ENCODE measurements around the gene ZNF543. TPM values are rescaled to one million over a fixed set of nuclear protein-coding genes. Genes with fewer than 3 reads are reported as not detected.

ZNF543 gene
- total and polyA plus RNA-seq, 2 of the 13 experiments (the other 11 are each of a cell fraction or from before 2014, with no cell fraction given) = 2.1 to 8.9 TPM

DNA sequence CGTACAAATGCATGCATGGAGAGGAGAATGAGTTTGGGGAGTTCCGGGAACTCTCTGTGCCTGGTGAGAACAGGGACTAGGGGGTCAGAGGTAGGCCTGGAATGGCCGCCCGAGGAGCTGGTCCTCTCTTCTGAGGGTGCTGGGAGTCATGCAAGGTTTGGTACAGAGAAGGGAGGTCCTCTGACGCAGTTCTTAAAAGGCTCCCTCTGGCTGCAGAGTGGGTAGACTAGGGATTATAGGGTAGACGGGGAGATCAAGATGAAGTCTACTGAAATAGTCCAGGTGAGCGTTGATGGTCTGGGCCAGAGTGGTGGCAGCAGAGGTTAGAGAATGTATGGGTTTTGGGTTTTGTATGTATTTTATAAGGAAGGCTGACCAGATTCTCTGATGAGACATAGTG lies 31.6 kb downstream of the ZNF543 start:
- Histone ChIP-seq H4K20me1 (ENCODE audit: insufficient read depth, low read length) (no peaks in the 10 kb centered on the region), H3K79me2 (ENCODE audit: insufficient read depth, low read length) (peaks cover 27% of the 10 kb centered on the region), H2AFZ (ENCODE audit: low read length) (no peak overlapping the region), H3K27me3 (ENCODE audit: control insufficient read depth in 1 of 2, insufficient read depth in 2 of 2, low read length in 2 of 2) (no peaks in the 10 kb centered on the region; a peak in 1 of 5 replicates), H3K4me1 (ENCODE audit: insufficient read depth, low read length) (peaks cover 29% of the 10 kb centered on the region), H3K27ac (ENCODE audit: extremely low read length, insufficient read depth, low read length) (no peak overlapping the region), H3K4me2 (ENCODE audit: low read depth, low read length) (peak overlapping the region; percentile 91), H3K36me3 (replicated peaks in 1 of 2; ENCODE audit: control insufficient read depth in 1 of 2, insufficient read depth in 2 of 2, low read length in 2 of 2) (peaks cover 5 to 39% of the 10 kb centered on the region in 2 experiments), H3K4me3 (replicated peaks in 1 of 3; ENCODE audit: insufficient read depth in 1 of 3, low read depth in 2 of 3, low read length in 3 of 3) (peak overlapping the region; percentile 79 to 100 (median 98)), H3K9ac (ENCODE audit: insufficient read depth, low read depth, low read length) (peak overlapping the region; percentile 94), H3K9me3 (ENCODE audit: low read length) (no peaks in the 10 kb centered on the region)
- FAIRE-seq (no peak), DNase-seq (ENCODE audit: low spot score) (no peak), ATAC-seq (peak; percentile 25)
- ChIA-PET CTCF (ENCODE audit: low intra/inter-chr PET ratio, low total read pairs) (no interaction called here), POLR2A (interaction anchor here (1.4 kb wide), 1 partner anchor 11 kb away, joined by 11 read pairs; the partner anchor contains the start of genes TRAPPC2B and ZNF547)
- TF ChIP-seq JARID2 (CRISPR knock-in tag; IDR thresholded peaks at IDR 0.05; ENCODE audit: insufficient replicate concordance) = no peak
- TF ChIP-seq HNF4A (CRISPR knock-in tag; IDR thresholded peaks at IDR 0.05) = no peak
- 0 out of 2 replicates have a peak, but pooled peaks have one; percentile 16 for TF ChIP-seq ZNF546 (CRISPR knock-in tag; conservative IDR thresholded peaks at IDR 0.05)
- no peak for TF ChIP-seq CBX2 (IDR thresholded peaks at IDR 0.05; ENCODE audit: low read depth, low read length)
- no peak for TF ChIP-seq CBX2 (CRISPR knock-in tag; IDR thresholded peaks at IDR 0.05; ENCODE audit: low read depth)
- TF ChIP-seq NRL (CRISPR knock-in tag; IDR thresholded peaks at IDR 0.05; ENCODE audit: borderline replicate concordance) = no peak
- TF ChIP-seq RBM39 (IDR thresholded peaks at IDR 0.05; ENCODE audit: low read depth, low read length, poor library complexity, severe bottlenecking) = peak; percentile 3
- no peak for TF ChIP-seq FOXP1 (IDR thresholded peaks at IDR 0.05)
- no peak for TF ChIP-seq FOXP1 (CRISPR knock-in tag; IDR thresholded peaks at IDR 0.05)
- TF ChIP-seq SMYD3 (CRISPR knock-in tag; IDR thresholded peaks at IDR 0.05) = no peak
- in situ Hi-C loops (cut with HindIII; ENCODE audit: extremely low pct_ligation_motif_present, low pct_unique_long_range_greater_than_20kb) (no loop called here), intact Hi-C loops (cut with micrococcal nuclease; ENCODE audit: unreplicated experiment) (no loop called here)
- WGBS (ENCODE audit: low lambda C conversion rate) = 36% methylated on average over 7 of the region's 7 CpGs
- BruUV-seq (replicated peaks) = no TSS peak

- BruUV-seq (replicated peaks) = no TSS peak
- no peak overlapping the region for H2AFZ ChIP-seq (ENCODE audit: low read length)
- 98% methylated on average over 4 of the region's 4 CpGs for WGBS (ENCODE audit: low lambda C conversion rate)
- H3K4me2 ChIP-seq (ENCODE audit: low read depth, low read length) = no peak overlapping the region
- FAIRE-seq (no peak), DNase-seq (ENCODE audit: low spot score) (no peak), ATAC-seq (no peak)
- intact Hi-C loops (cut with micrococcal nuclease; ENCODE audit: unreplicated experiment) (no loop called here), in situ Hi-C loops (cut with HindIII; ENCODE audit: extremely low pct_ligation_motif_present, low pct_unique_long_range_greater_than_20kb) (no loop called here)
- CTCF ChIA-PET (ENCODE audit: low intra/inter-chr PET ratio, low total read pairs) = no interaction called here
- peaks cover 9 to 62% of the 10 kb centered on the region in 2 experiments for H3K36me3 ChIP-seq (replicated peaks in 1 of 2; ENCODE audit: control insufficient read depth in 1 of 2, insufficient read depth in 2 of 2, low read length in 2 of 2)
- POLR2A ChIA-PET = no interaction called here
- no peaks in the 10 kb centered on the region for H4K20me1 ChIP-seq (ENCODE audit: insufficient read depth, low read length)
- TF ChIP-seq MAFK (conservative IDR thresholded peaks at IDR 0.05 in 1 of 2, IDR thresholded peaks at IDR 0.05 in 1 of 2; ENCODE audit: low read length in 2 of 2) (peak; percentile 93 to 97), MAFF (IDR thresholded peaks at IDR 0.05; ENCODE audit: low read depth, low read length) (peak; percentile 94), SMAD1 (CRISPR knock-in tag; IDR thresholded peaks at IDR 0.05; ENCODE audit: borderline replicate concordance, low read depth) (no peak)
- no peaks in the 10 kb centered on the region for H3K9me3 ChIP-seq (ENCODE audit: low read length)
- peaks cover 20% of the 10 kb centered on the region for H3K4me1 ChIP-seq (ENCODE audit: insufficient read depth, low read length)
- no peak overlapping the region for H3K4me3 ChIP-seq (replicated peaks in 1 of 3; ENCODE audit: insufficient read depth in 1 of 3, low read depth in 2 of 3, low read length in 3 of 3)
- H3K27ac ChIP-seq (ENCODE audit: extremely low read length, insufficient read depth, low read length) = no peak overlapping the region
- H3K27me3 ChIP-seq (ENCODE audit: control insufficient read depth in 1 of 2, insufficient read depth in 2 of 2, low read length in 2 of 2) = no peaks in the 10 kb centered on the region; a peak in 1 of 5 replicates
- H3K9ac ChIP-seq (ENCODE audit: insufficient read depth, low read depth, low read length) = no peak overlapping the region
- H3K79me2 ChIP-seq (ENCODE audit: insufficient read depth, low read length) = peaks cover 27% of the 10 kb centered on the region
Measured at GRCh38 chr19:57355916-57356315, 35.6 kb downstream of the ZNF543 start.
